NT2/D1 (cell line): Measurements from ENCODE around the gene CIDEA.

ENCODE experiments used
- SUZ12 ChIP-seq: IDR thresholded peaks from 2 replicates; pipeline ENCODE4 v1.6.1; 2011; ENCODE audit not compliant: insufficient read length, insufficient read depth; ENCODE audit errors: extremely low read depth
- YY1 ChIP-seq: IDR thresholded peaks from 2 replicates; pipeline ENCODE4 v1.6.1; 2011; ENCODE audit not compliant: insufficient read length, insufficient read depth
- ZNF274 ChIP-seq: IDR thresholded peaks from 2 replicates; pipeline ENCODE4 v1.6.1; 2011; ENCODE audit warnings: mild to moderate bottlenecking, low read depth, low read length

GRCh38 chr18:12254820-12255511, 805 bp downstream of the CIDEA start:
- TF ChIP-seq YY1 (no peak), ZNF274 (no peak), SUZ12 (no peak)
